Measurements from ENCODE around the gene PTPN6.

- TF ChIP-seq CTCF (IDR thresholded peaks at IDR 0.05; ENCODE audit: poor library complexity, severe bottlenecking) (no peak), MXI1 (conservative IDR thresholded peaks at IDR 0.05; ENCODE audit: poor library complexity, severe bottlenecking) (no peak), RAD21 (conservative IDR thresholded peaks at IDR 0.05) (no peak), EZH2 (IDR thresholded peaks at IDR 0.05; ENCODE audit: borderline replicate concordance, insufficient read depth, low read length, poor library complexity, severe bottlenecking) (no peak), REST (IDR thresholded peaks at IDR 0.05; ENCODE audit: borderline replicate concordance) (no peak), TAF1 (IDR thresholded peaks at IDR 0.05; ENCODE audit: low read depth) (no peak), EP300 (conservative IDR thresholded peaks at IDR 0.05; ENCODE audit: poor library complexity, severe bottlenecking) (no peak), POLR2AphosphoS5 (IDR thresholded peaks at IDR 0.05) (no peak), SMC3 (conservative IDR thresholded peaks at IDR 0.05; ENCODE audit: poor library complexity) (no peak)
These were observed 23.0 kb upstream of the PTPN6 start for GRCh38 chr12:6928022-6928702.
